ENCODE results near the gene ISYNA1.
A peak's percentile ranks its signal among the peaks of the same experiment; 100 is the strongest.
"Not testable (repeated sequence)": the region's sequence is repeated elsewhere in the genome, so short reads cannot be mapped to it uniquely, and the experiment has no call there.

Gene ISYNA1

GRCh38 chr19:18419195-18419698, 18.7 kb downstream of the ISYNA1 start, which contains the start of gene SSBP4:
SSBP4 (plus strand) TSS chr19:18419398; CDS start chr19:18419649, 251 bp downstream.
- DNase-seq (ENCODE audit: low spot score), result peak; percentile 83

DNA sequence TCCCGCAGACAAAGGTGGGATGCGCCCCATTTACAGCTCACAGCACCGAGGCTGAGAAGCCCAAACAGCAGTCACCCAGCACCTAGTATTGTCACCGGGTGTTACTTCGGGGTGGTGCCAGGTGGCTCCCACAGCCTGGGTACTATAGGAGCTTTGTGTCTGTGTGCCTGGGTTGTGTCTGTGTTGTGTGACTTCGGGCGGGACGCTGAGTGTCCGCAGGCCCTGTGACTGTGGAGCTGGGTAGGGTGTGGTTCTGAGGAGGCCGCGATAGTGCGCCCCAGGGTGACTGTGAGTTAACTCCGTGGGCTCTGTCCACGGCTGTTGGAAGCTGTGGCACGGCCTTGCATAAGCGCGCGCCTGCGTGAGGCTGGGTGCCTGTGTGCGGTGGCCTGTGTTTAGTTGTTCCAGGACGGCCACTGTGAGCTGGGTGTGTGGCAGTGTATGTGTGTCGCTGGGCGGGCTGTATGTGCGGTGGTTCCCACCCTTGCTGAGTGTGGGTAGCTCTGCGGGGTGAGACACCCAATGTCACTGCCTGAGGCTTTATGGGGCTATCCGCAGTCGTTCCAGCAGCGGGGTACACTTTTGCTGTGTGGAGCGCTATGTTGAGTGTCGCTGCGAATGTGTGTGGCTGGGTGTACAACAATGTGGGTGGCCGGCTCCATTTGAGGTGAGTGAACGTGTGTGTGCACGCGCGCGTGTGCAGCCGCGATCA, 19.3 kb downstream of the ISYNA1 start:
- DNase-seq (ENCODE audit: low spot score), result peak; percentile 73

DNA sequence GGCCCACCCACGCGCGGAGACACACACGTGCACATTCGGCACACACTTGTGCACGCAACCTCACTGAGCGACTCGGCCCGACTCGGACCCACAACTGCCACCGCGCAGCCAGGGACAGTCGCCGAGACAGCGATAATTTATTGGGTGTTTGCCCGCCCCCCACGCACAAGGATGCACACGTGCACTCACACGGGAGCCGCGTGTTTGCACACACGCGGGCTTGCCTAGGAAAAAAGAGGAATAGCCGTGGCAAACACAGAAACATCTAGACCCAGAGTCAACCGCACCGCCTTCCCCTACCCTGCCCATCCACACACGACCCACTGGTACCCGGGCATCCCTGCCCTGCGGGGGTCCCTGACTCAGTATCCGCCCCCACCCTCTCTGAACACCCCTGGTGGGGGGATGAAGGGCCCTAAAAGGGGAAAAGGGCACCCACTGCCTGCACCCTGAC, 19.9 kb downstream of the ISYNA1 start:
- no peak for DNase-seq (ENCODE audit: low spot score)

DNA sequence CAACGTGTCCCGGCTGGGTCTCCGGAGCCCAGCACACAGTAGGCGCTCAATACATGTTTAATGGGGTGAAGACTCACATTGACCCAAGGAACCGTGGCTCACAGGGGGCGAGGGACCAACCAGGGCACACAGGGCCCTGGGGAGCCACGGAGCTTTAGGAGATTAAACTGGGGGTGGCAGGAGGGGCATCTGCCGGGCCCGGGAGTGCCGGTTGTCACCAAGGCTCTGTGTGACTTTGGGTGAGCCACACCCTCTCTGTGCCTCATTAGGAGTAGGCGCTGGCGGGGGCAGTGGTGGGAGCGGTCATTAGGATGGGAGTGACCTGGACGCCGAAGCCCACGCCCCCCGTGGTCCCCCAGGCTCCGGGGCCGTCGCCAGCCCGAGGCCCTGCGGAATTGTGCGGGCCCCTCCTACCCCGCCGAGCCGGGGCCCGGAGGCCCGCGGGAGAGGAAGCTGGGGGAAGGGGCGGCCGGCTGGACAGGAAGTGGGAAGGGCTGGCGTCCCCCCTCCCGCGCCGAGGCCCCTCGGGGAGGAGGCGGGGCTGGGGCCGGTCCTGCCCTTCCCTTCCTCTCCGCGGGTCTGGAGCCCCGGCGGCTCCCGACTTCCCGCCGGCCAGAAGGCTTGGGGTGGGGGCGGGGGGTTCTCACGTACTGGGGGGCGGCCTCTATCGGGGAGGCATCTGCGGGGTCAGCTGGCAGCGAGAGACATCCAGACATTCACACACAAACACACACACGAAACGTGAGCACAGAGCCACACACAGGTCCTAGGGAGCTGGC, 20.5 kb downstream of the ISYNA1 start:
- peak; percentile 84 for DNase-seq (ENCODE audit: low spot score)

DNA sequence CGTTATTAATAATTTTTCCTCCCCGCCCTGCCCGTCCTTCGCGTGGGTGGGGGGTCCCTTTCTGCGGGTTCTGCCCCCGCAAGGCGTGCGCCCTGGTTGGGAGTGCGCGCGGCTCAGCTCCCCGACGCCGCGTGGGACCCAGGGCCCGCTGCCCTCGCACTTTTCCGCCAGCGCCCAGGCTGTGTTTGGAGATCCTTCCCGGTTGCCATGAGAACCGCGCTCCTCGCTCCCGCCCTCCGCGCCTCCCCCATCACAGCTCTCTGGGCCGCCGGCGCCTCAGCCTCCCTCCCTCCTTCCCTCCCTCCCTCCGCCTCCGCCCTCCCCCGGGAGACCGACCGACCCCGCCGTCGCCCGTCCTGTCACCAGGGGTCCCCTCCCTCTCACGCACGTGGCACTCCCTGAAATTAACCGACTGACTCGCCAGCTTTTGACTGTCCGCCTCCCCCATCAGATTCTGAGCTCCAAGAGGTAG, 21.1 kb downstream of the ISYNA1 start:
- peak; percentile 70 for DNase-seq (ENCODE audit: low spot score)

- no peak for DNase-seq (ENCODE audit: low spot score)
Measured at GRCh38 chr19:18415178-18415867, 22.6 kb downstream of the ISYNA1 start.

DNA sequence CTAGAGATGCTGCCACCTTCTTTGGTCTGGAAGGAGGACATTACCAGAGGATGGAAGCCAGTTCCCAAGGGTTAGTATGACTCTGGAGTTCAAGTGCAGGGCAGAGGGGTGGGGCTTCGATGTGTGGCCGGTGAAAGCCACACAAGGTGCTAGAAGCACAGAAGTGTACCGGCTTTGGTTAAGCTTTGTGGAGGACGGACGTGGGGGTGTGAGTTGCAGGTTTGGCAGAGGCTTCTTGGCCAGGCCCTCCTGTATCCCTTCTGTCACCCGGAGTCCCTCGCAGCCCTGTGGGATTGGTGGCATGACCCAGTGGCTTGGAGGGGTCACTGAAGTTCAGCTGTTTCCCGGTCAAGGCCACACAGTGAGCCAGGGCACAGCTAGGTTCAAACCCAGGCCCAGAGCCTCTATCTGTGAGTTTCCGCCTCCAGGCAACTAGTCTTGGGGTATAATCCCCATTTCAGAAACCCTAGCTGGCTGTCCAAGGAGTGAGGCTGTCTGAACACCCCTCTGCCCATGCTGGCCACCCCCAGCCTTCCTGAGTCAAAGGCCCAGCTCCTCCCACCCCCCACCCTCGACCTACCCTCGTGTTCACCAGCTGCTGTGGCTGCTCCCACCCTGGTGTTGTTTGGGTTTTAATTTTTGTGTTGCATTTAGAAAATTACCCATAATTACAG, 23.3 kb downstream of the ISYNA1 start:
- no peak for DNase-seq (ENCODE audit: low spot score)

GRCh38 chr19:18412610-18413239, 25.2 kb downstream of the ISYNA1 start:
- no peak for DNase-seq (ENCODE audit: low spot score)

- DNase-seq (ENCODE audit: low spot score), result no peak
Measured at GRCh38 chr19:18408053-18408476, 29.9 kb downstream of the ISYNA1 start.

DNA sequence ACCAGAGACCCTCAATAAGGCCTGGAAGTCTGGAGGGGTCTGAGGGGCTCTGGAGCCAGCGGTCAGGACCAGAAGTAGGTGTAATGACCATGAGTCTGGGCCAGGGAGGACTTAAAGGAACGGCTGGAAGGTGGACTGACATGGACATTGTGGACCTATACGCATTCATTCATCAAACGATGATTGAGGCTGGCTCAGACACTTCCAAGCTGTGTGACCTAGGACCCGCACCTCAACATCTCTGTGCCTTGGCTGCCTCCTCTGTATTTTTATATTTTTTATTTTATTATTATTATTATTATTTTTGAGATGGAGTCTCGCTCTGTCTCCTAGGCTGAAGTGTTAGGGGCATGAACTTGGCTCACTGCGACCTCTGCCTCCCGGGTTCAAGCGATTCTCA, 31.2 kb downstream of the ISYNA1 start:
- DNase-seq (ENCODE audit: low spot score), result no peak

DNA sequence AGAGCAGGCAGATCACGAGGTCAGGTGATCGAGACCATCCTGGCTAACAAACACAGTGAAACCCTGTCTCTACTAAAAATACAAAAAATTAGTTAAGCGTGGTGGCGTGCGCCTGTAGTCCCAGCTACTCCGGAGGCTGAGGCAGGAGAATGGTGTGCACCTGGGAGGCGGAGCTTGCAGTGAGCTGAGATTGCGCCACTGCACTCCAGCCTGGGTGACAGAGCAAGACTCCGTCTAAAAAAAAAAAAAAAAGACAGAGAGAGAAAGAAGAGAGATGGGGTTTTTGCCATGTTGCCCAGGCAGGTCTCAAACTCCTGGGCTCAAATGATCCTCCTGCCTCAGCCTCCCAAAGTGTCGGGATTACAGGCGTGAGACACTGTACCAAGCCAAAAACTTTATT, 32.2 kb downstream of the ISYNA1 start:
- not testable (repeated sequence) for DNase-seq (ENCODE audit: low spot score)

DNA sequence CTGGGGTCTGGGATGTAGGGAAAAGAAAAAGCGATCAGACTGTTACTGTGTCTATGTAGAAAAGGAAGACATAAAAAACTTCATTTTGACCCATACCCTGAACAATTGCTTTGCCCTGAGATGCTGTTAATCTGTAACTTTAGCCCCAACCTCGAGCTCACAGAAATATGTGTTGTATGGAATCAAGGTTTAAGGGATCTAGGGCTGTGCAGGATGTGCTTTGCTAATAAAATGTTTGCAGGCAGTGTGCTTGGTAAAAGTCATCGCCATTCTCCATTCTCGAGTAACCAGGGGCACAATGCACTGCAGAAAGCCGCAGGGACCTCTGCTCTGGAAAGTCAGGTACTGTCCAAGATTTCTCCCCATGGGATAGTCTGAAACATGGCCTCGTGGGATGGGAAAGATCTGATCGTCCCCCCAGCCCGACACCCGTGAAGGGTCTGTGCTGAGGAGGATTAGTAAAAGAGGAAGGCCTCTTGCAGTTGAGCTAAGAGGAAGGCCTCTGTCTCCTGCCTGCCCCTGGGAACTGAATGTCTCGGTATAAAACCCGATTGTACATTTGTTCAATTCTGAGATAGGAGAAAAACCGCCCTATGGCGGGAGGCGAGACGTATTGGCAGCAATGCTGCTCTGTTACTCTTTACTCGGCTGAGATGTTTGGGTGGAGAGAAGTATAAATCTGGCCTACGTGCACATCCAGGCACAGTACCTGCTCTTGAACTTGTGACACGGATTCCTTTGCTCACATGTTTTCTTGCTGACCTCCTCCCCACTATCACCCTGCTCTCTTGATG, 35.3 kb downstream of the ISYNA1 start:
- not testable (repeated sequence) for DNase-seq (ENCODE audit: low spot score)

DNA sequence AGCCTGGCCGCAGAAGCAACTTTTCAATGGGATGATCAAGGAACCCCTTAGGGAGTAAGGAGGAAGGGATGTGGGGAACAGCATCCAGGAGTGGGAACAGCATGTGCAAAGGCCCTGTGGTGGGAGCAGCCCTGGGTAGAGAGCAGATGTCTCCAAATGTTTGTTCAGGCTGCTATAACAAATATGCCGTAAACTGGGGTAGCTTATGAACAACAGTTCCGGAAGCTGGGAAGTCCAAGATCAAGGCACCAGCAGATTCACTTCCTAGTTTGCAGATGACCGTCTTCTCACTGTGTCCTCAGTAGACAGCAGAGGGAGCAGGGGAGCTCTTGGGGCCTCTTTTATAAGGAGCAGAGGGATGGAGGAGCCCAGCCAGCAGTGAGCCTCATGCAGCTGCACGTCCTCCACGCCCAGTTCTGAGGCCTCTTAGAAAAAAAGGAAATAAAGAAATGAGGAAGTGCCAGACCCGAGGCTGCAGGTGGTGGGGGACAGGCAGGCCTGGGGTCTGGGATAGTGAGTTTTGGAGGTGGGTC, 36.3 kb downstream of the ISYNA1 start:
- DNase-seq (ENCODE audit: low spot score), result peak; percentile 74

GRCh38 chr19:18399008-18399407, 38.9 kb downstream of the ISYNA1 start:
- DNase-seq (ENCODE audit: low spot score), result peak; percentile 43

GRCh38 chr19:18397242-18398202, 40.4 kb downstream of the ISYNA1 start, which contains the start of gene LRRC25:
LRRC25 (minus strand) TSS chr19:18397622; CDS start chr19:18396963, 659 bp downstream.
- peak; percentile 45 for DNase-seq (ENCODE audit: low spot score)

DNA sequence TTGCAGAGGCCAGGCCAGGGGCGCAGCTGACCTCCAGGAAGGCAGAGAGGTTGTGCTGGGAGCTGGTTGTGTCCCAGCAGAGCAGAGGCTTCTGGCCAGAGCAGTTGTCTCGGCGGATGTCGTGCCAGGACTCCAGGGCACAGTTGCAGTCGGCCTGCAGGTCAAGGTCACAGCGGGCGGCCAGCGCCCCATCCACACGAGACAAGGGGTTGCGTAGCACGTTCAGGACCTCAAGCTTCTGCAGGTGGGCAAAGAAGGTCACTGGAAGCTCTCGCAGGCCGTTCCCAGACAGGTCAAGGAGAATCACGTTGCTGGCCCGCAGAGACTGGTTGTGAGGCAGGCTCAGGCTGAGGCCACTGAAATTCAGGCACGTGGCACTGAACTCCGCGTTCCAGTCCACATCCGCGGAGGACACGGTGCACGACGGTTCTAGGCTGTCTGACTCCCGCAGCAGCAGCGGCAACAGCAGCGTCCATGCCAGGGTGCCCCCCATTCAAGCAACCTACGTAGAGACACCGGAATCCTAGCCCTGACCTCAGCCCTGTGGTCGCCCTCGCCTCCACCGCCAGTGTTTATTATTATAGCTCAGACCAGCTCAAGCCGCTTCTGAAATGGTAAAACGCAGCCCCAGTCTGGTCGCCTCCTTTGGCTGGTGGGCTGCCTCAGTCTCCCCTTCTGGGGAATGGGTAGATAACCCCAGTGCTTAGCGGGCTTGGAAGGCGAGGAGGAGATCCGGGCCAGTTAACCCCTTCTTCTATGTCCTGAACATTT, 41.3 kb downstream of the ISYNA1 start:
- DNase-seq (ENCODE audit: low spot score), result no peak

DNA sequence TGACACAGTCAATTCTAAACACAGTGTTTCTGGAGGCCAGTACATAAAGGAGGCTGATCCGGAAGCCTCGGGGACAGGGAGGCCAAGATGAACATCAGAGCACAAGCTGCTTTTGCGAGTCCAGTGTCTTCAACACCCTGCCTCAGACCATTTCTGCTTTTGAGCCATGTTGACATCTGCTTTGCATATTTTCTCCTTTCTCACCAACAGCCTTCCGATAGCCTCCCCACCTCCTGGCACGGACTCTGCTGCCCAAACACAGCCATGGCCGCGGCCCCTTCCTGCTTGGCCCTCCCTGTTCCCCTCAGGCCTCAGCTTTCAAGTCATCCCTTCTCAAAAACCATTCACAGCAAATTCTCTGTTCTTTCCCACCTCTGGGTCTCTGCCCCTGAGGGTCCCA, 44.1 kb downstream of the ISYNA1 start:
- DNase-seq (ENCODE audit: low spot score), result no peak

DNA sequence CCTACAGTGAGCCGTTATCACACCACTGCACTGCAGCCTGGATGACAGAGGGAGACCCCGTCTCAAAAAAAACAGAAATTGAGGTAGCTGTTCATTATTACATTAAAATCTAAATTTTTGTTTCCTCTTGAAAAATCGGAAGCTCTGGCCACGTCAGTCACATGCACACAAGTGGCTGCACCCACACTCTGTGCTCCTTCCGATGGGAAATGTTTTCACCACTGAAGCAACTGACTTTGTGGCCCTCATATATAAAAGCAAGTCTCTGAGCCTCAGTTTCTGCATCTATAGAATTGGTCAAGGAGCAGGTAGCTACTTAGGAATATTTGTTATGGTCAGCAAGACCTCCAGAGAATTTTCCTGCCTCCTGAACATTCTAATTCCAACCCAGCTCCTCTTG, 45.0 kb downstream of the ISYNA1 start:
- no peak for DNase-seq (ENCODE audit: low spot score)

Data from RKO (cell line).